Measurements from ENCODE around the gene MED13L.

Gene MED13L

GRCh38 chr12:116024769-116025168 lies 252.7 kb downstream of the MED13L start:
- no peak for DNase-seq

GRCh38 chr12:116019415-116019814 lies 258.1 kb downstream of the MED13L start:
- no peak for DNase-seq

GRCh38 chr12:116018282-116018681 lies 259.2 kb downstream of the MED13L start:
- DNase-seq: no peak

GRCh38 chr12:116015525-116015924 lies 262.0 kb downstream of the MED13L start:
- peak in 1 of 56 donors; percentile 10 for DNase-seq

- DNase-seq: no peak
These were observed 264.7 kb downstream of the MED13L start for GRCh38 chr12:116012757-116013156.

GRCh38 chr12:116011217-116011616 lies 266.3 kb downstream of the MED13L start:
- DNase-seq: no peak

GRCh38 chr12:116010467-116010866 lies 267.0 kb downstream of the MED13L start:
- DNase-seq: no peak

- no peak for DNase-seq
These were observed 267.7 kb downstream of the MED13L start for GRCh38 chr12:116009805-116010204.

GRCh38 chr12:116006141-116006540 lies 271.4 kb downstream of the MED13L start:
- DNase-seq: no peak

- DNase-seq: no peak
These were observed 274.5 kb downstream of the MED13L start for GRCh38 chr12:116002890-116003536.

- DNase-seq: no peak
These were observed 277.2 kb downstream of the MED13L start for GRCh38 chr12:116000252-116000651.

GRCh38 chr12:115999582-115999981 lies 277.9 kb downstream of the MED13L start:
- no peak for DNase-seq

- DNase-seq: no peak
These were observed 278.6 kb downstream of the MED13L start for GRCh38 chr12:115998794-115999478.

GRCh38 chr12:115998119-115998633 lies 279.3 kb downstream of the MED13L start:
- DNase-seq: peak in 2 of 56 donors; percentile 4 to 9

- DNase-seq: no peak
These were observed 283.8 kb downstream of the MED13L start for GRCh38 chr12:115993737-115994136.

GRCh38 chr12:115990241-115990640 lies 287.3 kb downstream of the MED13L start:
- DNase-seq: no peak

- DNase-seq: no peak
These were observed 288.6 kb downstream of the MED13L start for GRCh38 chr12:115988625-115989563.

GRCh38 chr12:115988212-115988611 lies 289.3 kb downstream of the MED13L start:
- DNase-seq: no peak

- DNase-seq: no peak
These were observed 292.9 kb downstream of the MED13L start for GRCh38 chr12:115984616-115985015.

- peak in 1 of 56 donors; percentile 1 for DNase-seq
These were observed 294.2 kb downstream of the MED13L start for GRCh38 chr12:115983226-115983798.

GRCh38 chr12:115980339-115980738 lies 297.2 kb downstream of the MED13L start:
- DNase-seq: no peak
